H1 (cell line): ENCODE results near the gene CD151. TPM values are rescaled to one million over a fixed set of nuclear protein-coding genes. Genes with fewer than 3 reads are reported as not detected.

Source experiments
- CTCF ChIA-PET: fragments of 300-600 bp; sonication (Branson Sonifier 250); formaldehyde crosslinking; loops from one replicate; lab custom pipeline; 2021; ENCODE audit not compliant: partially characterized antibody; lab: Charles Lee
- POLR2A ChIA-PET: fragments of 300-600 bp; sonication (Branson Sonifier 250); formaldehyde crosslinking; loops from one replicate; lab custom pipeline; 2021; ENCODE audit warnings: inconsistent platforms; ENCODE audit not compliant: partially characterized antibody; lab: Charles Lee
- DNase-seq, 2 experiments: peaks; one replicate each; pipeline versions ENCODE4 v3.0.0 to v3.0.0-alpha.2; 2010 to 2022; ENCODE audit warnings: low spot score in 2 of 2, low read depth in 1 of 2, mixed read lengths in 1 of 2
- FAIRE-seq: peaks from 2 replicates; lab custom pipeline; 2011; peaks lifted over from hg19 to GRCh38; lab: Jason Lieb, UNC
- H2AFZ ChIP-seq: 2 replicates; pipeline ENCODE4 v1.8.1; 2012; ENCODE audit warnings: low read length, inconsistent platforms
- H2AK5ac ChIP-seq: 2 replicates; pipeline ENCODE4 v1.6.1; 2013; ENCODE audit warnings: low read depth, low read length
- H2BK120ac ChIP-seq: replicated peaks from 2 replicates; pipeline ENCODE3; 2013; ENCODE audit warnings: low read depth, low read length, inconsistent platforms
- H2BK12ac ChIP-seq: 2 replicates; pipeline ENCODE4 v1.6.1; 2013; ENCODE audit warnings: low read depth, low read length
- H2BK15ac ChIP-seq: 2 replicates; pipeline ENCODE4 v1.6.1; 2013; ENCODE audit warnings: low read length
- H2BK20ac ChIP-seq: 2 replicates; pipeline ENCODE4 v1.6.1; 2013; ENCODE audit warnings: low read length
- H2BK5ac ChIP-seq: 2 replicates; pipeline ENCODE4 v1.6.1; 2013; ENCODE audit warnings: low read depth, low read length
- H3K14ac ChIP-seq: 2 replicates; pipeline ENCODE4 v1.6.1; 2013; ENCODE audit warnings: inconsistent platforms; ENCODE audit not compliant: insufficient read length
- H3K18ac ChIP-seq: 2 replicates; pipeline ENCODE4 v1.6.1; 2013; ENCODE audit warnings: low read length; ENCODE audit errors: extremely low read depth
- H3K23ac ChIP-seq: 2 replicates; pipeline ENCODE4 v1.6.1; 2013; ENCODE audit warnings: inconsistent platforms; ENCODE audit not compliant: insufficient read length
- H3K23me2 ChIP-seq: 2 replicates; pipeline ENCODE4 v1.6.1; 2013; ENCODE audit warnings: low read depth, low read length
- H3K27ac ChIP-seq: 2 replicates; pipeline ENCODE4 v1.6.1; 2011; ENCODE audit warnings: low read depth, low read length, inconsistent platforms
- H3K27me3 ChIP-seq, 4 experiments: replicated peaks in 1 of 4; 1 replicate in 1 of 4; 2 replicates in 3 of 4; pipeline versions ENCODE4 v1.6.1 to v1.8.1; 2011 to 2013; ENCODE audit warnings: low read length in 3 of 4, mild to moderate bottlenecking in 3 of 4, inconsistent platforms in 2 of 4, mixed read lengths in 2 of 4, moderate library complexity in 1 of 4; ENCODE audit not compliant: control insufficient read depth in 3 of 4, insufficient read depth in 3 of 4; ENCODE audit errors: extremely low read depth in 1 of 4
- H3K36me3 ChIP-seq, 4 experiments: 2 replicates each; pipeline versions ENCODE4 v1.6.1 to v1.8.1; 2011 to 2013; ENCODE audit warnings: mild to moderate bottlenecking in 4 of 4, low read length in 3 of 4, moderate library complexity in 2 of 4, control low read depth in 1 of 4, inconsistent platforms in 1 of 4; ENCODE audit not compliant: insufficient read depth in 4 of 4, control insufficient read depth in 2 of 4
- H3K4ac ChIP-seq: replicated peaks from 2 replicates; pipeline ENCODE3; 2013; ENCODE audit warnings: low read length, low read depth, mixed read lengths, inconsistent platforms; ENCODE audit not compliant: insufficient read length
- H3K4me1 ChIP-seq, 4 experiments: replicated peaks in 1 of 4; 1 replicate in 1 of 4; 2 replicates in 3 of 4; pipeline versions ENCODE4 v1.6.1 to v1.8.1; 2011 to 2013; ENCODE audit warnings: low read length in 3 of 4, inconsistent platforms in 2 of 4, mixed read lengths in 1 of 4; ENCODE audit not compliant: insufficient read depth in 4 of 4, control insufficient read depth in 3 of 4
- H3K4me2 ChIP-seq, 2 experiments: 2 replicates each; pipeline versions ENCODE4 v1.6.1 to v1.8.1; 2011 to 2013; ENCODE audit warnings: low read depth in 2 of 2, low read length in 2 of 2, control low read depth in 1 of 2, inconsistent platforms in 1 of 2, mild to moderate bottlenecking in 1 of 2; ENCODE audit not compliant: insufficient read depth in 1 of 2
- H3K4me3 ChIP-seq, 4 experiments: fragments of 200-600, 300-600 bp in 1 of 4; sonication (generic), shearing (Covaris generic), sonication (Bioruptor Twin) in 1 of 4; 2 replicates each; pipeline versions ENCODE4 v1.5.1 to v1.8.1; 2011 to 2016; ENCODE audit warnings: low read length in 4 of 4, low read depth in 3 of 4, control low read depth in 2 of 4, inconsistent platforms in 2 of 4, mild to moderate bottlenecking in 2 of 4, mixed read lengths in 1 of 4, moderate library complexity in 1 of 4; ENCODE audit not compliant: insufficient read depth in 2 of 4; ENCODE audit errors: extremely low read depth in 1 of 4
- H3K56ac ChIP-seq: replicated peaks from 2 replicates; pipeline ENCODE3; 2013; ENCODE audit warnings: low read depth, mild to moderate bottlenecking, mixed read lengths, low read length, inconsistent platforms; ENCODE audit not compliant: insufficient read length
- H3K79me1 ChIP-seq: 2 replicates; pipeline ENCODE4 v1.6.1; 2013; ENCODE audit warnings: low read depth, low read length, control low read depth
- H3K79me2 ChIP-seq, 2 experiments: 2 replicates each; pipeline versions ENCODE4 v1.6.1 to v1.8.1; 2012 to 2013; ENCODE audit warnings: low read length in 2 of 2, mild to moderate bottlenecking in 2 of 2, inconsistent platforms in 1 of 2; ENCODE audit not compliant: insufficient read depth in 2 of 2, control insufficient read depth in 1 of 2
- H3K9ac ChIP-seq, 4 experiments: replicated peaks in 1 of 4; 1 replicate in 1 of 4; 2 replicates in 3 of 4; pipeline versions ENCODE4 v1.6.1 to v1.8.1; 2011 to 2013; ENCODE audit warnings: low read depth in 3 of 4, low read length in 3 of 4, control low read depth in 2 of 4, mild to moderate bottlenecking in 2 of 4, moderate library complexity in 2 of 4, inconsistent platforms in 1 of 4; ENCODE audit errors: extremely low read depth in 1 of 4
- H3K9me3 ChIP-seq, 2 experiments: 2 replicates each; pipeline versions ENCODE4 v1.6.1 to v1.8.1; 2012 to 2013; ENCODE audit warnings: mild to moderate bottlenecking in 2 of 2, moderate library complexity in 2 of 2, control low read depth in 1 of 2, inconsistent platforms in 1 of 2, low read depth in 1 of 2, low read length in 1 of 2, mixed read lengths in 1 of 2; ENCODE audit not compliant: insufficient read depth in 2 of 2
- H4K20me1 ChIP-seq, 2 experiments: replicated peaks in 1 of 2; 2 replicates each; pipeline versions ENCODE3 to v1.8.1; 2011 to 2013; ENCODE audit warnings: inconsistent platforms in 2 of 2, low read length in 2 of 2, mild to moderate bottlenecking in 1 of 2; ENCODE audit not compliant: insufficient read depth in 2 of 2, control insufficient read depth in 1 of 2
- H4K5ac ChIP-seq: 2 replicates; pipeline ENCODE4 v1.6.1; 2013; ENCODE audit warnings: low read length, low read depth, mixed read lengths, inconsistent platforms; ENCODE audit not compliant: insufficient read length
- H4K8ac ChIP-seq: 2 replicates; pipeline ENCODE4 v1.8.0; 2013; ENCODE audit warnings: mild to moderate bottlenecking, moderate library complexity, low read length, inconsistent platforms; ENCODE audit not compliant: insufficient read depth; ENCODE audit errors: extremely low read depth
- H4K91ac ChIP-seq: replicated peaks from 2 replicates; pipeline ENCODE3; 2013; ENCODE audit warnings: low read length, mixed read lengths, inconsistent platforms; ENCODE audit not compliant: insufficient read length
- BACH1 ChIP-seq: IDR thresholded peaks from 2 replicates; pipeline ENCODE4 v1.6.1; 2012; ENCODE audit warnings: low read length, improper control_type of control experiment
- BCL11A ChIP-seq, 2 experiments: IDR thresholded peaks; one replicate each; pipeline ENCODE4 v1.6.1; 2011; ENCODE audit warnings: low read depth in 2 of 2, low read length in 2 of 2, mild to moderate bottlenecking in 2 of 2
- CHD2 ChIP-seq: IDR thresholded peaks from 2 replicates; pipeline ENCODE4 v1.6.1; 2012; ENCODE audit warnings: low read length, improper control_type of control experiment
- EGR1 ChIP-seq: IDR thresholded peaks from 2 replicates; pipeline ENCODE4 v1.6.1; 2011; ENCODE audit warnings: low read depth, low read length, borderline replicate concordance
- HDAC6 ChIP-seq: IDR thresholded peaks from one replicate; pipeline ENCODE4 v1.7.1; 2012; ENCODE audit warnings: low read depth, mild to moderate bottlenecking, inconsistent platforms, low read length, moderate library complexity
- JUND ChIP-seq: IDR thresholded peaks from 2 replicates; pipeline ENCODE4 v1.6.1; 2011; ENCODE audit warnings: mild to moderate bottlenecking, improper control_type of control experiment, low read length
- KDM1A ChIP-seq: fragments of 200-600, 300-600 bp; sonication (generic); IDR thresholded peaks from 2 replicates; pipeline ENCODE4 v1.7.1; 2016; ENCODE audit warnings: mild to moderate bottlenecking, low read length, borderline replicate concordance
- NANOG ChIP-seq: IDR thresholded peaks from 2 replicates; pipeline ENCODE4 v1.6.1; 2011; ENCODE audit warnings: low read length, low read depth, mild to moderate bottlenecking, inconsistent platforms; ENCODE audit not compliant: insufficient read depth, poor library complexity, severe bottlenecking
- NRF1 ChIP-seq: IDR thresholded peaks from 2 replicates; pipeline ENCODE4 v1.6.1; 2011; ENCODE audit warnings: mild to moderate bottlenecking, low read depth, low read length, improper control_type of control experiment
- POU5F1 ChIP-seq: IDR thresholded peaks from 2 replicates; pipeline ENCODE4 v1.6.1; 2011; ENCODE audit warnings: low read depth, mild to moderate bottlenecking, low read length, moderate library complexity
- SP1 ChIP-seq: IDR thresholded peaks from 2 replicates; pipeline ENCODE4 v1.6.1; 2011; ENCODE audit warnings: low read depth, low read length
- SP4 ChIP-seq: IDR thresholded peaks from 2 replicates; pipeline ENCODE4 v1.6.1; 2012; ENCODE audit warnings: low read length, inconsistent platforms
- SUZ12 ChIP-seq: fragments of 200-600 bp; sonication (generic); IDR thresholded peaks from 2 replicates; pipeline ENCODE4 v1.6.1; 2012; ENCODE audit warnings: mild to moderate bottlenecking, inconsistent platforms, low read length, moderate library complexity, mixed read lengths
- TCF12 ChIP-seq: IDR thresholded peaks from 2 replicates; pipeline ENCODE4 v1.6.1; 2011; ENCODE audit warnings: low read depth, mild to moderate bottlenecking, low read length
- ZNF274 ChIP-seq: IDR thresholded peaks from 2 replicates; pipeline ENCODE4 v1.7.0; 2012; ENCODE audit warnings: low read length, borderline replicate concordance; ENCODE audit errors: extremely low read depth
- WGBS, 2 experiments: shearing (Covaris generic) in 1 of 2; methylation state at CpG; one replicate each; pipeline versions ENCODE4 v1.1.6 to v1.1.7; 2013 to 2015; ENCODE audit warnings: low lambda C conversion rate in 2 of 2, mixed read lengths in 2 of 2, inconsistent platforms in 1 of 2, low coverage in 1 of 2, missing lambda C conversion rate in 1 of 2; ENCODE audit not compliant: insufficient replicate concordance in 2 of 2, insufficient coverage in 1 of 2, insufficient read length in 1 of 2; ENCODE audit errors: extremely low coverage in 1 of 2, missing lambda C conversion rate in 1 of 2; 5-methylcytosine and 5-hydroxymethylcytosine counted together
- polyA plus RNA-seq, 7 experiments: library from polyadenylated mRNA; depleted of rRNA in 3 of 7; stranded (reverse) in 5 of 7; unstranded in 2 of 7; fragments of >200 nt in 5 of 7; fragments of 200-250 nt in 2 of 7; gene quantifications; 1 replicate in 5 of 7; 2 replicates in 1 of 7; 4 replicates in 1 of 7; pipeline versions ENCODE4 v1.2.1 to v1.2.3, GENCODE V29; 2011 to 2013; ENCODE audit warnings: missing spikeins in 2 of 7, mixed read lengths in 2 of 7
- total RNA-seq: library from RNA; stranded (reverse); fragmentation: NEBNext Ultra II Directional; extraction: Animal tissue kit (Norgen Biotek cat#: 25700); gene quantifications from 2 replicates; pipeline ENCODE4 v1.2.1, GENCODE V29; 2021

CD151 gene
- total and polyA plus RNA-seq, 2 of the 8 experiments (the other 6 are each of a cell fraction or from before 2014, with no cell fraction given), result 101 to 212 TPM

- no peak overlapping the region for H2BK20ac ChIP-seq
- no peak overlapping the region for H3K14ac ChIP-seq
- no peaks in the 10 kb centered on the region for H3K9me3 ChIP-seq
- POLR2A ChIA-PET, result interaction anchor here (0.7 to 13.8 kb wide), 13 partner anchors 7 to 182 kb away, joined by 3 to 234 read pairs (median 4); partner anchors contain the start of genes CD151, POLR2L and TSPAN4
- no peak overlapping the region for H3K23ac ChIP-seq
- no peak overlapping the region for H3K4me2 ChIP-seq
- no peak overlapping the region for H3K9ac ChIP-seq
- no peak overlapping the region for H2BK120ac ChIP-seq
- H3K27me3 ChIP-seq, result peaks cover 0 to 2% (median 0%) of the 10 kb centered on the region in 4 experiments; a peak in 2 of 7 replicates
- no peak overlapping the region for H4K5ac ChIP-seq
- peaks cover 5% of the 10 kb centered on the region for H3K79me1 ChIP-seq
- 92% methylated on average over 16 of the region's 37 CpGs; no CpG with 5 or more reads in 1 of the 2 experiments for WGBS, 2 experiments
- no peaks in the 10 kb centered on the region for H3K79me2 ChIP-seq
- H3K4me3 ChIP-seq, result no peak overlapping the region
- no peak overlapping the region for H4K8ac ChIP-seq
- H4K91ac ChIP-seq, result no peak overlapping the region
- no peak overlapping the region for H3K4ac ChIP-seq
- no peak overlapping the region for H2BK12ac ChIP-seq
- no peak overlapping the region for H2BK5ac ChIP-seq
- H4K20me1 ChIP-seq, result peaks cover 12 to 58% of the 10 kb centered on the region in 2 experiments
- DNase-seq (no peak), FAIRE-seq (no peak)
- peaks cover 0 to 34% (median 29%) of the 10 kb centered on the region in 4 experiments; a peak in 6 of 7 replicates for H3K4me1 ChIP-seq
- CTCF ChIA-PET, result interaction anchor here (0.9 to 10.5 kb wide), 3 partner anchors 13 to 117 kb away, joined by 3 to 74 read pairs (median 17); partner anchors contain the start of gene TSPAN4
- H3K23me2 ChIP-seq, result no peaks in the 10 kb centered on the region
- H3K56ac ChIP-seq, result no peak overlapping the region
- H2AK5ac ChIP-seq, result no peak overlapping the region
- H3K27ac ChIP-seq, result no peak overlapping the region
- no peak overlapping the region for H2AFZ ChIP-seq
- H3K18ac ChIP-seq, result no peak overlapping the region
- no peaks in the 10 kb centered on the region for H3K36me3 ChIP-seq
- no peak overlapping the region for H2BK15ac ChIP-seq
- TF ChIP-seq POU5F1, result no peak
- TF ChIP-seq BCL11A (IDR thresholded peaks at IDR 0.05; ENCODE audit: low read depth in 2 of 2, low read length in 2 of 2), result no peak
- TF ChIP-seq SP1, result no peak
- no peak for TF ChIP-seq TCF12
- no peak for TF ChIP-seq BACH1
- TF ChIP-seq HDAC6, result no peak
- no peak for TF ChIP-seq CHD2
- TF ChIP-seq KDM1A, result no peak
- TF ChIP-seq NANOG, result no peak
- no peak for TF ChIP-seq JUND
- no peak for TF ChIP-seq NRF1
- no peak for TF ChIP-seq EGR1
- TF ChIP-seq SUZ12, result no peak
- TF ChIP-seq ZNF274, result no peak
- no peak for TF ChIP-seq SP4
These were observed 26.1 kb downstream of the CD151 start for GRCh38 chr11:858762-859339.
